Left colon (tissue), 2 donors: Measurements from ENCODE around the gene PNLDC1. TPM values are rescaled to one million over a fixed set of nuclear protein-coding genes. Genes with fewer than 3 reads are reported as not detected.
A peak's percentile ranks its signal among the peaks of the same experiment; 100 is the strongest.
"Not testable (repeated sequence)": the region's sequence is repeated elsewhere in the genome, so short reads cannot be mapped to it uniquely, and the experiment has no call there.

Experiments used
- ATAC-seq: fragments of 200-7000 bp; cut with Tn5 transposase; one replicate; pipeline ENCODE4 v1.9.1; 2020; ENCODE audit warnings: mild to moderate bottlenecking, moderate library complexity
- DNase-seq, 2 donors: peaks; one replicate each; pipeline ENCODE4 v3.0.0-alpha.2; 2020
- intact Hi-C, 2 donors: fragments of 100-400 bp; cut with DNase I in 1 of 2; cut with micrococcal nuclease in 1 of 2; formaldehyde crosslinking; loops; one replicate each; pipeline versions ENCODE4 v1.11.2 to v1.14.0; 2022; cut with DNase I, micrococcal nuclease
- total RNA-seq, 2 donors: library from RNA; stranded (reverse); fragmentation: NEBNext Ultra II Directional; extraction: Animal tissue kit (Norgen Biotek cat#: 25700); gene quantifications; one replicate each; pipeline ENCODE4 v1.2.1, GENCODE V29; 2021
- donor health status: DM: no; HTN: no; CAD: no.
- donor health status: DM: yes; HTN: yes; CAD: no.

PNLDC1 gene
- total RNA-seq, 2 donors from 2014 or later, result not detected

- DNase-seq, result no peak
- ATAC-seq, result no peak
- intact Hi-C loops, result no loop called here
Measured at GRCh38 chr6:159833997-159834603, 34.0 kb downstream of the PNLDC1 start.

GRCh38 chr6:159836718-159837490 lies 36.8 kb downstream of the PNLDC1 start:
- ATAC-seq (no peak), DNase-seq (no peak)
- intact Hi-C loops, result no loop called here

- intact Hi-C loops, result no loop called here
- no peak for ATAC-seq
- no peak for DNase-seq
Measured at GRCh38 chr6:159837511-159837910, 37.4 kb downstream of the PNLDC1 start.

DNA sequence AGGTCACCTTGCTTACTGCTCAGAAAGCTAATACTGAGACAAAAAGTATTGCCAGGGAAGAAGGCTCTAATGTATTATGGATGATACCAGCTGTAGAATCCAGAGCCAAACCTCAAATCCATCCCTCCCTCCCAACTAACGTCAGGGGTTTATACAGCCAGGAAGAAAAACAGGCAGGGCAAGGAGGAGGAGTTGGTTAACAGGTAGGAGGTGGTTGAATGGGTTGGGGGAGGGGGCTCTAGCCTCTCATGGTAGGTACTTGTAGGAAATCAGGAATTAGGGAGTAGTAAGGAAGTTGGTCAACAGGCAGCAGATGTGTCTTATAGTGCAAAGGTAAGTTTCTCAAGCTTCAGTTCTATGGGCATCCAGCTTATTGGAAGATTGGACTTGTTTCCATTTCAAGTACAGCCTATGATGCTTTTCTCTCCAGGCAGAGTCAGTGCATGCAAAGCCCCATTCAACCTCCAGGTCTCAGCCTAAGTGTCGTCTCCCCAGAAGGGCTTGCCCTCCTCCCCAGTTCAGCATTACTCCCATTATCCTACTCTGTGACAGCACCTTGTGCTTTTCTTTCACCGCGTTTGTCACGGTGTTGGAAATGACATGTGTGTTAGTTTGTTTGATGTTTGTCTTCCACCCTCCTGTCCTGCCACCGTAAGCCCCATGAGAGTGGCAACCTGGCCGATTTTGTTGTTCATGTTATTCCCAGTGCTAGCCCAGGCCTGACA lies 38.1 kb downstream of the PNLDC1 start:
- DNase-seq (no peak), ATAC-seq (no peak)
- intact Hi-C loops, result no loop called here

- no peak for ATAC-seq
- intact Hi-C loops, result no loop called here
Measured at GRCh38 chr6:159842035-159842434, 42.0 kb downstream of the PNLDC1 start.

GRCh38 chr6:159844737-159845645 lies 44.9 kb downstream of the PNLDC1 start:
- no peak for DNase-seq
- no peak for ATAC-seq
- intact Hi-C loops, result no loop called here

More at GRCh38 chr6:159842035-159842434, 42.0 kb downstream of the PNLDC1 start:
- DNase-seq, result no peak

DNA sequence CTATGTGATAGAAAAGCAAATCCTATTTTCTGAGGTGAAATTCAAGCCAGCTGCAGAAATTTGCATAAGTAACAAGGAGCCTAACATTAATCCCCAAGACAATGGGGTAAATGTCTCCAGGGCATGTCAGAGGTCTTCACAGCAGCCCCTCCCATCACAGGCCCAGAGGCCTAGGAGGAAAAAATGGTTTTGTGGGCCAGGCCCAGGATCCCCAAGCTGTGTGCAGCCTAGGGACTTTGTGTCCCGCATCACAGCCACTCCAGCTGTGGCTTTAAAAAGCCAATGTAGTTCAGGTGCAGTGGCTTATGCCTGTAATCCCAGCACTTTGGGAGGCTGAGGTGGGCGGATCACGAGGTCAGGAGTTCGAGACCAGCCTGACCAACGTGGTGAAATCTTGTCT lies 48.5 kb downstream of the PNLDC1 start:
- DNase-seq, intact Hi-C loops, ATAC-seq: not testable (repeated sequence)

- ATAC-seq, DNase-seq, intact Hi-C loops: not testable (repeated sequence)
Measured at GRCh38 chr6:159849851-159850250, 49.8 kb downstream of the PNLDC1 start.

DNA sequence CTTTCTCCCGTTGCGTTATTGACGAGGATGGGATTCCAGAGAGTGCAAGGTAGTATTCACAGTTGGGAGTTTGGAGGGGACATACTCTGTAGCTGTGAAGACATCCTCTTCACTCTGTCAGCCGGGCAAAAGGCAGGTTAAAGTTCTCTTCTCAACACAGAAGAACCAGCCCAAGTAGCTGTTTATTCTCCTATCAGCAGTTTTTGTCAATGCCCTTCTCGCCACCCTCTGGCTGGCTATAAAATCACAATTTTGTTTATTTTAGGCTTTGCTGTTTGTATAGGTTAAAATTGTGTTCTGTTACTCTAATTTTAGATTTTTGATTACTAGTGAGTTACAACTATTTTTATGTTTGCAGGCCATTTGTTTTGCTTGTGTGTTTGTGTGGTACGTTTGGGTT lies 52.8 kb downstream of the PNLDC1 start:
- intact Hi-C loops, result no loop called here
- peak; percentile 71 for ATAC-seq
- no peak for DNase-seq

DNA sequence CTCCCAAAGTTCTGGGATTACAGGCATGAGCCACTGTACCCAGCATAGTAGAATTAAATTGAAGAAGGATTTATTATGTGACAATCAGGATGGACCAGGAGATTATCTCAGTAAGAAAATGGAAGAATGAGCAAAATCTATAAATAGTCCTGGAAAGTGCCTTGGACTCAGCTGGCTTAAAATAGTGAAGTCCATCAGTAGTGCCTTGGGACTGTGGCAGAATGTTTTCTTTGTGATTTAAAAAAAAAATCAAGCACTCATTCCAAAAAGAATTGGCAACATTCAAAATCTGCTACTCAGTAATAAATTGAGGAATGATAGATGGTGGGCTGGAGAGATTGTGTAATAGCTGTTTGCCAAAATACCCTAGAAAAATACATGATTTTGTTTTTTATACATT lies 53.7 kb downstream of the PNLDC1 start:
- DNase-seq (no peak), ATAC-seq (no peak)
- intact Hi-C loops, result no loop called here

- DNase-seq (no peak), ATAC-seq (no peak)
- intact Hi-C loops, result no loop called here
Measured at GRCh38 chr6:159854959-159855358, 54.9 kb downstream of the PNLDC1 start.

- DNase-seq, result no peak
- intact Hi-C loops, result no loop called here
- no peak for ATAC-seq
Measured at GRCh38 chr6:159858259-159858658, 58.2 kb downstream of the PNLDC1 start.

DNA sequence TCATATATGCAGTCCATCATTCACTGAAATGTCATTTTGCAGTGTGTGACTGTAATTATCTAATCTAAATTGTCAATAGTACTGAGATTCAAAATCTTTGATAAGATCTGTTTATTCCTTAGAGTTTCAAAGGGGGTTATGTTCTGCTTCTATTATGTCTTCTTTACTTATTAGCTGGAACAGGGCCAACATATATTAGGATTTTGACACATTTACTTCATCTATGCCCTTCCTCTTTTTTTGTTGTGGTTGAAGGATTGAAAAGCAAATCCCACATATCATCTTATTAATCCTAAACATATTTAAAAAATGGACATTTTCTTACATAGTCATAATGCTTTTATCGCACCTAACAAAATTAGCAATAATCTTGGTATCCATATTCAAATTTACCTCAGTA lies 60.4 kb downstream of the PNLDC1 start:
- intact Hi-C loops, result loop anchor here in 1 of 2 donors (10.0 kb wide), 2 partner anchors 84 to 594 kb away; no protein-coding TSS in a partner anchor
- ATAC-seq (no peak), DNase-seq (no peak)

- no peak for DNase-seq
- intact Hi-C loops, result loop anchor here in 1 of 2 donors (10.0 kb wide), 2 partner anchors 83 to 593 kb away; no protein-coding TSS in a partner anchor
- no peak for ATAC-seq
Measured at GRCh38 chr6:159862103-159862502, 62.0 kb downstream of the PNLDC1 start.

GRCh38 chr6:159863341-159863740 lies 63.3 kb downstream of the PNLDC1 start:
- intact Hi-C loops, result loop anchor here in 1 of 2 donors (10.0 kb wide), 2 partner anchors 81 to 591 kb away; no protein-coding TSS in a partner anchor
- DNase-seq (peak in 1 of 2 donors; percentile 22), ATAC-seq (peak; percentile 75)

GRCh38 chr6:159865226-159865920 lies 65.3 kb downstream of the PNLDC1 start:
- ATAC-seq (no peak), DNase-seq (no peak)
- intact Hi-C loops, result loop anchor here in 1 of 2 donors (10.0 kb wide), 2 partner anchors 79 to 589 kb away; no protein-coding TSS in a partner anchor

GRCh38 chr6:159866286-159867247 lies 66.5 kb downstream of the PNLDC1 start:
- ATAC-seq (no peak), DNase-seq (no peak)
- intact Hi-C loops, result loop anchor here in 1 of 2 donors (10.0 kb wide), 2 partner anchors 78 to 588 kb away; no protein-coding TSS in a partner anchor
